Measurements from ENCODE around the gene ZNF778.

Gene ZNF778

GRCh38 chr16:89217138-89217387 is 440 bp upstream of the ZNF778 start:
- H2AFZ ChIP-seq (ENCODE audit: low read depth, low read length, severe bottlenecking), result peak overlapping the region; percentile 78
- H3K36me3 ChIP-seq (ENCODE audit: low read length), result no peaks in the 10 kb centered on the region
- no peaks in the 10 kb centered on the region for H3K9me3 ChIP-seq (ENCODE audit: insufficient read depth, low read length)
- TF ChIP-seq CTCF (IDR thresholded peaks at IDR 0.05; ENCODE audit: insufficient read depth, low read length, poor library complexity, severe bottlenecking) (no peak), EZH2phosphoT487 (conservative IDR thresholded peaks at IDR 0.05; ENCODE audit: low read length) (no peak)
- peak overlapping the region; percentile 76 for H3K4me3 ChIP-seq (ENCODE audit: insufficient read depth, low read length, poor library complexity, severe bottlenecking)
- H3K27me3 ChIP-seq (ENCODE audit: low read length), result no peaks in the 10 kb centered on the region
- H3K27ac ChIP-seq (ENCODE audit: low read depth, low read length), result peak overlapping the region; percentile 51
- no peaks in the 10 kb centered on the region for H4K20me1 ChIP-seq (ENCODE audit: low read depth, low read length)
- H3K4me2 ChIP-seq (ENCODE audit: low read depth, low read length, poor library complexity, severe bottlenecking), result peak overlapping the region; percentile 74
- peaks cover 3% of the 10 kb centered on the region; the same call in 1 of the 2 replicates for H3F3A ChIP-seq (ENCODE audit: insufficient read depth)
- no peaks in the 10 kb centered on the region for H3K79me2 ChIP-seq (ENCODE audit: insufficient read depth, low read length)
- H3K9me2 ChIP-seq (replicated peaks; ENCODE audit: insufficient read depth, low read length), result no peaks in the 10 kb centered on the region
- peak overlapping the region; percentile 70 for H3K9ac ChIP-seq (ENCODE audit: low read length)

- Histone ChIP-seq H4K20me1 (ENCODE audit: low read depth, low read length) (no peaks in the 10 kb centered on the region), H3K79me2 (ENCODE audit: insufficient read depth, low read length) (no peaks in the 10 kb centered on the region), H3K27me3 (ENCODE audit: low read length) (no peaks in the 10 kb centered on the region), H3K9me3 (ENCODE audit: insufficient read depth, low read length) (no peaks in the 10 kb centered on the region), H3K9ac (ENCODE audit: low read length) (no peak overlapping the region), H2AFZ (ENCODE audit: low read depth, low read length, severe bottlenecking) (no peak overlapping the region), H3K9me2 (replicated peaks; ENCODE audit: insufficient read depth, low read length) (no peaks in the 10 kb centered on the region), H3K36me3 (ENCODE audit: low read length) (no peaks in the 10 kb centered on the region), H3K4me2 (ENCODE audit: low read depth, low read length, poor library complexity, severe bottlenecking) (no peak overlapping the region), H3K27ac (ENCODE audit: low read depth, low read length) (no peak overlapping the region), H3K4me3 (ENCODE audit: insufficient read depth, low read length, poor library complexity, severe bottlenecking) (no peak overlapping the region), H3F3A (ENCODE audit: insufficient read depth) (peaks cover 3% of the 10 kb centered on the region; the same call in 1 of the 2 replicates)
- TF ChIP-seq EZH2phosphoT487 (conservative IDR thresholded peaks at IDR 0.05; ENCODE audit: low read length) (no peak), CTCF (IDR thresholded peaks at IDR 0.05; ENCODE audit: insufficient read depth, low read length, poor library complexity, severe bottlenecking) (no peak)
Measured at GRCh38 chr16:89219365-89219764, 1.9 kb downstream of the ZNF778 start.

GRCh38 chr16:89221604-89222003 is 4.1 kb downstream of the ZNF778 start:
- no peak overlapping the region for H3K4me2 ChIP-seq (ENCODE audit: low read depth, low read length, poor library complexity, severe bottlenecking)
- TF ChIP-seq CTCF (IDR thresholded peaks at IDR 0.05; ENCODE audit: insufficient read depth, low read length, poor library complexity, severe bottlenecking), result no peak
- TF ChIP-seq EZH2phosphoT487 (conservative IDR thresholded peaks at IDR 0.05; ENCODE audit: low read length), result no peak
- H3K9me2 ChIP-seq (replicated peaks; ENCODE audit: insufficient read depth, low read length), result no peaks in the 10 kb centered on the region
- H3K79me2 ChIP-seq (ENCODE audit: insufficient read depth, low read length), result no peaks in the 10 kb centered on the region
- peaks cover 7% of the 10 kb centered on the region; the same call in 1 of the 2 replicates for H3K36me3 ChIP-seq (ENCODE audit: low read length)
- no peaks in the 10 kb centered on the region for H3K9me3 ChIP-seq (ENCODE audit: insufficient read depth, low read length)
- peaks cover 3% of the 10 kb centered on the region; the same call in 1 of the 2 replicates for H3F3A ChIP-seq (ENCODE audit: insufficient read depth)
- H4K20me1 ChIP-seq (ENCODE audit: low read depth, low read length), result no peaks in the 10 kb centered on the region
- no peak overlapping the region for H3K27ac ChIP-seq (ENCODE audit: low read depth, low read length)
- H3K9ac ChIP-seq (ENCODE audit: low read length), result no peak overlapping the region
- no peaks in the 10 kb centered on the region for H3K27me3 ChIP-seq (ENCODE audit: low read length)
- H2AFZ ChIP-seq (ENCODE audit: low read depth, low read length, severe bottlenecking), result no peak overlapping the region
- H3K4me3 ChIP-seq (ENCODE audit: insufficient read depth, low read length, poor library complexity, severe bottlenecking), result no peak overlapping the region
